HG02610 (cell line): ENCODE measurements around the gene KIF26B.

ENCODE experiments used
- ATAC-seq: cut with Tn5 transposase; IDR thresholded peaks from one replicate; pipeline ENCODE4 v1.9.1; 2021; ENCODE audit warnings: mild to moderate bottlenecking, moderate library complexity; ENCODE audit not compliant: unreplicated experiment

Gene KIF26B

DNA sequence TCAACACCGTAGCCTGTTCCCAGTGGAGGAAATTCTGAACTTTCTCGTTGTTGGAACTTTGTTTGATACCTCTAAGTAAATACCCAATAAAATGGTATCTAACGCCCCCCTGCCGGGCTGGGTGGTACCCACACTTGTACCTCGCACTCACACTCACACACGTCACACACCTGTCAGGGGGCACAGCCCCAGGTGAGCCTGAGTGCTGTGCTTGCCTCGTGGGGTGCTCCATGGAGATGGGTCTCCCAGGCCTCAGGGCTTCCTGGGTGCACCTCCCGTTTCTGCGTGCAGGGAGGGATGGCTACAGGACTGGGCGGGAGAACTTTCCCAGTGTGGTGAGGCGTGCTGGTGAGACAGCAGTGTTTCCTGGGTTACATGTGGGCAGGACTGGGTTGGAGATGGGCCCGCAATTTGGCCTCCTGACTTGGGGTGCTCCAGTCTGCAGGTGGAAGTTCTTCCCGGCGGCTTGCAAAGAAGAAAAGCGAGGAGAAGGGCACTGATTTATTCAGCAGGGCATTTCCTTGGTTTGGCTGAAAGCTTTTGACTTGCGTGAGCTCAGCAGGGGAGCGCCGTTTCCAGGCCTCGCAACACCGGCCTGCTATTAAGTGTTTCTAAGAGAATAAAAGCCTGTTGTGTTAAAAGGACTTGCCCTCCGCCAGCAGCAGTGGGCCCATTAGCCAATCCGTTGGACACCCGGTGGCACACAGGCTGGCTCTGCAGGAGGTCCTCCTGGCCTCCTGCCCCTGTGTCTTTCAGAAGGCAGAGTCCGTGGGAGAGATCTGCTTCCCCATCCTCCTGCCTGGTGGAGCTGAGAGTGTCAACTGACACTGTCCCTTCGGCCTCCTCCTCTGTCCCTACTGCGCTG lies 79.7 kb downstream of the KIF26B start:
- no peak for ATAC-seq

DNA sequence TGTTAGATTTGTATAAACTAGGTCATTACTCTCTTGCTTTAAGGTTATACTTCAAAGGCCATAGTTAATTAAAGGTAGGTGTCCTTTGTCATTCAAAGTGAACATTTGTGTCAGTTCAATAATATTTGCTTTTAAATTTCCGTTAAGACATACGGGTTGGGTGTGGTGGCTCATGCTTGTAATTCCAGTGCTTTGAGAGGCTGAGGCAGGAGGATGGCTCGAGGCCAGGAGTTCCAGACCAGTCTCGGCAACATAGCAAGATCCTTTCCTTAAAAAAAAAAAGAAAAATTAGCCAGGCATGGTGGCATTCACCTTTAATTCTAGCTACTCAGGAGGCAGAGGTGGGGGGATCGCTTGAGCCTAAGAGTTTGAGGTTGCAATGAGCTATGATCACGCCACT lies 80.4 kb downstream of the KIF26B start:
- ATAC-seq, result no peak

DNA sequence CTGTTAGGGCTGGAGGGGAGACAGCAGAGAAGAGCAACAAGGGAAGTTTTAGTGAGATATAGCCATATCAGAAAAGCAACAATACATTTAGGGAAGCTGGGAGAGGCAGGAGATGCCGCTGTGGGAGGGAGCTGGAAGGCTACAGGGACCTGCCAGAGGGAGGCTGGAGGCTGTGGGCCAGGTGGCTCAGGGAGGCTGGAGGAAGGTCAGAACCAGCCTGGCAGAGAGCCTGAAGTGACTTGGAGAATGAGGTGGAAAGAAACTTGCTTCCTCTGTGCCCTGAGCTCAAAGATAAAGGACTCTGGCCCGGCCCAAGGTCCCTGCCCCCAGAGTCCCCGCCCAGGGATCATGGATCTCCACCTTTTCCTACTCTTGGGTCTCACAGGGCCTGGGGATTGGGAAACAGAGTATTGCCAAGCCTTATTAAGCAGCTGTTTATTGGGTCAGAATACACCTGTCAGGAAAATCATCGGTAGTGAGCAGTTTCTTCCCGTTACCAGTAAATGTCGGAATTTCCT lies 85.9 kb downstream of the KIF26B start:
- ATAC-seq, result no peak

DNA sequence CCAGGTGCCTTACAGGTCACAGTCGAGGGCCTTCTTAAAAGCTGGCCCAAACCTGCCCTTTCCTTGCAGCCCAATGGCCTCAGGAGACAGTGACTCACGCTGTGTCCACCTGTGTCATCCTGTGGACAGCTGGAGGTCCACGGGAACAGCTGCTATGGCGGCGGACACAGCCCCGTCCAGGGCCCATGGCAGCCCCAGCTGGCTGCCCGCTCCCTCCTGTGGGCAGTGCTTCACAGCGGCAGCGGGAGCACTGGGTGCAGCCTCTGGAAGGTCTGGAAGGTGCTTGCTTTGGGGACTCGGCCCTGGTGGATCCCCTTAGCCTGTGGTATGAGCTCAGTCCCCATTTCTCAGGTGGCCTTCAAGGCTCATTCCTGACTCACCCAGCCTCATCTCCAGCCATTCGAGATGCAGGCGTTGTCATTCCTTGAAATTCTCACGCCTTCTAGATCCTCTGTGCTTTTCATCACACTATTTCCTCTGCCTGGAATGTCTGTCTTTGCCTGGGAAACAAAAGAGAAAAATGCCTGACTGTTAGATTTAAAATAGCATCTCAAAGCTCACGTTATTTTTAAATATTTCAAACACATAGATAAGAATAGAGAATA lies 86.8 kb downstream of the KIF26B start:
- ATAC-seq, result no peak

DNA sequence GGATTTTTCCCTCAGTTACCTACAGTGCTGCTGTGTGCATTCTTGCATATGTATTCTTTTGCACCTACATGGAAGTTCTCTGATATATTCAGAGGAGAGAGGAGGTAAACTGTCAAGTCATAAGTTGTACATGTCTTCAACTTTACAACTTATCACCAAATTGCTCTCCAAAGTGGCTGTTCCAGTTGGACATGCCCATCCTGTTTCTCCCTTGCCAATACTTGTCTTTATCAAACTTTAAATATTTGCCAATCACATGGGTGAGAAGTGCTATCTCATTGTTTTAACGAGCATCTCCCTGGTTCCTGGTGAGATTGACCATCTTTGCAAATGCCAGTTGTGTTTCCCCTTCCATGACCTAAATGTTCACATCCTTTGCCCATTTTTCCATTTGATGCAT lies 88.2 kb downstream of the KIF26B start:
- no peak for ATAC-seq

DNA sequence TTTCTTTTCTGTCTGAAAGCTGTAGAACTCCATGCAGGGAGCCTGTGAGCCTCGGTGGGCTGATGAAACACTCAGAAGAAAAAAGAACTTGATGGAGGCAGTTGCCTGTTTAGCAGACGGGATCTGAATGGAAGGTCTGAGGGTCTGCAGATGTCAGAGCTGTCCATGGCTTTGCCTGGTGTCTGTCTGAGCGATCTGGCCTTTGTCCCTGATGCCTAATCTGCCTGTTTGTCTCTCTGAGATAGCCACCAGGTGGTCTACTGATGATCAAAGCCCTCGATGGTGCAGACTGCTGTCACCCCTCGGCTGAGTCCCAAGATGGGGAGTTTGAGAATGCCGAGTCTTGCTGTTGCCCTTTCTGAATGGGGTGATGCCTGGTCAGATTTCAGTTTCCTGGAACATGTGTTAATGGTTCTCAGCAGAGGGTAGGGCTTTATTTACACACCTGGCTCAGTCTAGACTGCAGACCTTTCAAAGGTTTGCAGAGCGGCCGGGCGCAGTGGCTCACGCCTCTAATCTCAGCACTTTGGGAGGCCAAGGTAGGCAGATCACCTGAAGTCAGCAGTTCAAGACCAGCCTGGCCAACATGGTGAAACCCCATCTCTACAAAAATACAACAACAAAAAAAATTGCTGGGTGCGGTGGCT lies 90.4 kb downstream of the KIF26B start:
- no peak for ATAC-seq

DNA sequence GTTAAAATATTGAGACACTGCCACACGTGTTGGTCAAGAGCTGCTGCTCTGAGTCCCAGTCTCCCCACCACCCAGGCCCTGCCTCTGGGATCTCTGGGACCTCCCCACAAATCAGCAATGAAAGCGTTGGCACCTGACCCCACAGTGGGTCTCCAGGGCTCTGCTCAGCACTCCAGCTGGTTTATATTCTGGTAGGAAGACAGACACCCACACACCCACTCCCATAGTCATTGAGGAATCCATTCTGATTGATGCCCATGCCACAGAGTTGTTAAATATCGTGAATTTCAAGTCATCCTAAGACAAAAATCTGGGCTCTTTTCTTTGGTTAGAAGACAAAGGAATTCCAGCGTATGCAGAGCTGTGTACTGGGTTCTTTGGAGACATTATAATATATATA lies 91.6 kb downstream of the KIF26B start:
- ATAC-seq, result no peak

DNA sequence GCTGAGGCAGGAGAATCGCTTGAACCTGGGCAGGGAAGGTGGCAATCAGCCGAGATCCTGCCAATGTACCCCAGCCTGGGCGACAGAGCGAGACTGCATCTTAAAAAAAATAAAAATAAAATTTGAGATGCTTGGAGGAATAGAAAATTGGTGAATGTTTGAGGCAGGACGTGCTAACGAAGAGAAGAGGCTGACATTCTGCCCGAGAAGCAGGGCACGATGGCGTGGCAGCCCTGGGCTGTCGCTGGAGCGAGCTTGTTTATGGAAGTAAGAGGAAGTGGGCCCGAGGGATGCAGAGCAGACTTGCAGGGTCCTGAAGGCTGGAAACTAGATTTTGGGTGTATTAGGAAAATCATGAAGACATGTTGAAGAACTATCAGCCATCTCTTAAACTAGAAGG lies 92.6 kb downstream of the KIF26B start:
- ATAC-seq, result no peak

DNA sequence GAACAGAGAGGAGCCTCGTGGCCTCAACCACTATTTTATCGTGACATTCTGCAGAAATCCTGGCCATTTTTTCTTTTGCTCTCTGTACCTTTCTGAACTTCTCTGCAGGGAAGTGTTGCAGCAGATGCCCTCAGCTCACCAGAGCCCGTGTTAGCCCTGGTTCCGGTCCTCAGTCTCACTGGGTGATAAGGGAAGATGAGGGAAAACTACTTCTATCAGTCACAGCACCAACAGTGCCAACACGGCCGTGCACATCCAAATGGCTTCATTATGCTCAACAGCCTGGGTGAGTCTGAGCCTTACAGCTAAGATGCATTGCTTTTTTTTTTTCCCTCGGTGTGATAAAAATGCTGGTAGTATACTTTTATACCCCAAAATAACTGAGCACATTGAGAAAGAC lies 93.0 kb downstream of the KIF26B start:
- no peak for ATAC-seq

DNA sequence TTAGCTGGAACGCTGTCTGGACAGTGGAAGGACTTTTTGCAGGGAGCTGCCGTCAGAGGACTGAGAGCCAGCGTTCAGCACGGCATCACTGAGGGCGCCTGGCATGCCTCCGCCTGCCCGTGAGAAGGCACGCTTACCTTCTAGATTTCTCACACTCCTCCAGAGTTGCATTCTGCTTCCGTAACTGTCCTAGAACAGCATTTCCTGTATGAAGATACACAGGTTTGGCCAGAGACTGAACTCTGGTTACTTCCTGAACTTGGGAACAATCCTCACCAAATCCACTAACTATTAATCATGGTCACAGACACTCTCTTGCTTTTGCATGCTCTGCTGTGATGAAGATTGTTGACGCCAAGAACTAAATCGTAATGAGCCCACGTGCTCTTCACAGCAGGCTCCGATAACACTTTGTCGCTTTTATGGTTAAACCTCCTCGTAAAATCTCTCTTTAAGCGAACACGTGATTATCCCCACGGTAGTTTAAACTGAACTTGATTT lies 93.5 kb downstream of the KIF26B start:
- ATAC-seq, result no peak

DNA sequence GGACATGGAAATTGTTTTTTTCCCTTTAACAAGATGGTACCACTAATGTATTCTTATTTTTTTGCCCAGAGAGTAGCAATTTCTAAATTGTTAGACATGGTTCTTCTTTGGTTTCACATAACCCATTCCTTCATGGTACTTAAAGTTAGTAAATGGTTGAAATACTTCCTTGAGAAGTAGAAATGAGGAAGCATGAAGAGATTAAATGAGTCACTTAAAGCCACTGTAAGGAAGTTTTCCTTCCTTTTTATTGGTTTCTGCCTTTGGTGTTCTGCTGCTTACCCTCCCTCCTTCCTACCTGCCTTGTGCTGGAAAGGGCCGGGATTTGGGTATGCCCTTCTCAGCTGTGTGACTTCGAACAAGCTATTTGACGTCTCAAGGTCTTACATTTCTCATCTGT lies 101.0 kb downstream of the KIF26B start:
- no peak for ATAC-seq

DNA sequence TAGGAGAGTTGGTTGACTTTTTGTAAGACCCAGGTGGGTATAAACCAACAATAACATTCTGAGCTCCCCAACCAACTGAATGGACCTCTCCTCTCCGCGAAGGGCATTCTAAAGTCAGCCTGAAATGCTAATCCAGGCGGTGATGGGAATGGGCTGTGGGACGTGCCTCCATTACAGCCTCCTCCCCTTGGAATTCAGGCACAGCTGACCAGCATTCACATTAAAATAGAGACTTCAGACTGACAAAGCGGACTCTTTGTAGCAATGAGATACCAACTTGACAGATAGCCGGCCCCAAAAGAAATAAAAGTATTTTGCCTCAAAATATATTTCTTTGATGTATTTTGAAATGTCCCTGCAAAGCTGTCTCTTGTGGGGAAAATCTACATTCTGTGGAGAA lies 101.7 kb downstream of the KIF26B start:
- no peak for ATAC-seq

DNA sequence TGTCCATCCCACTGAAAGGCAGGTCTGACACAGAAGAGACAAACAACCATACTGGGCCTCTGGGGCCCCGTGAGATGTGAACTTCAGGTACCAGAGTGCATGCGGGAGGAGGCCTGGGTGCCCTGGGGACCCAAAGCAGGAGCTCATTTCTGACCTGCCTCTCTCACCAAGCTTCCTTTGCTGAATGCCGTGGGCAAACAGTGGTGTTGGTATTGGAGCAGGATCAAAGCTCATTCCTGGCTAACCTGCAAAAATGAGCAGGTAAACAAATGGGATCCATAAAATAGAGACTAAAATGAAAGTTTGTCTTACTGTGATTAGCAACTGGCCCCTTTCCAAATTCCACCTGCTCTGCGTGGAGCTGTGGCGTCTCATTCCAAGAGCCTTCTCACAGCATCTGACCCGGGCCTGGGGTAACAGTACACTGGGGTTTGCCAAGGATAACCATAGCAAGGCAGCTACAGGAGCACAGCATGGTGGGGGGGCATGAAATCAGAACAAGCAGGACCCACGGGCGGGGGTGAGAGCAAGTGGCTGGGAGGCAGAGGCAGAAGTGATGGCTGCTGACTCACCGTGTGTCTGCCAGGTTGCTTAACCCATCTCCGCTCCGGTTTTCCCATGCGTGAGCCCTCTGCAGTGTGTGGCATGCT lies 103.6 kb downstream of the KIF26B start:
- ATAC-seq, result no peak

DNA sequence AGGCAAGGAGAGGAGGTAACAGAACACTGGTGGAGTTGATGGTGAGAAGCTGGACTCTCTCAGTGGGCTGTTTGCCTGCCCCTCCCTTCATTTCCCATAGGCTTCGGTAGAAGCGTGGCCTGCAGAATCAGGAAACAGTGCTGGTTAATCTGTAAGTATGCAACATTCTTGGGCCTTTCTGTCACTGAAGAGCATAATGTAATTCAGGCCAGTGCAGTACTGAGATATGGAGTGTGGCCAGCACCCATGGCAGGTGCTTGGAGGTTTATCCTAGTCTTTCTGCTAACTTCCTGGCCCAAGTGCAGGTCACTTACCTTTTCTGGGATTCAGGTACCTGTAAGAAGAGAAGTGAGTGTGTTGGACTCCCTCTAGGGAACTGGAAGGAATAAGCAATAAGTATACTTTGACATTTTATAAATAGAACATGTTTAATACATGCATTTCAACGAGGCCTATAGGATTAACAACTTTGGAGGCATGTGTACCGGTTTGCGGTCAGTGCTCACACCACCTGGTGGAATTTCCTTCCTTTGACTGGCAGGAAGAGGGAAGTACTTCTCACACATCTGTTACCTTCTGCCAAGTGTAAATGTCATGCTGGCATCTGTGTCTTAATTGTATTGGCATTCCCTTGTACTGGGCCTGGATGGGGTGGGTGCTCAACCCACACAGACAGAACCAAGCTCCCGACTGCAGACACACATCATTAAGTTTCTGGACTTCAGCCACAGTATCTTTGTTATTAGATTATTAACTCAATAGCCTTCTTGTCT lies 105.5 kb downstream of the KIF26B start:
- no peak for ATAC-seq

DNA sequence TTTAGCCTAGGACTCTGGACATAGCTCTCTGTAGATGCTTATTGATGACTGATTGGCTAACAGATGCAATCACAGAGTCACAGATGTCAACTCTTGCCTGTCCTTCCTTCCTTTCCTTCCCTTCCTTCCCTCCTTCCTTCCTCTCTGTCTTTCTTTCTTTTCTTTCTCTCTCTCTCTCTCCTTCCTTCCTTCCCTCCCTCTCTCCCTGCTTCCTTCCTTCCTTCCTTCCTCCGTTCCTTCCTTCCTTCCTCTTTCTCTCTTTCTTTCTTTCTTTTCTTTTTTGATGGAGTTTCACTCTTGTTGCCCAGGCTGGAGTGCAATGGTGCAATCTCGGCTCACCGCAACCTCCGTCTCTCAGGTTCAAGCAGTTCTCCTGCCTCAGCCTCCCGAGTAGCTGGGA lies 106.1 kb downstream of the KIF26B start:
- ATAC-seq, result no peak

DNA sequence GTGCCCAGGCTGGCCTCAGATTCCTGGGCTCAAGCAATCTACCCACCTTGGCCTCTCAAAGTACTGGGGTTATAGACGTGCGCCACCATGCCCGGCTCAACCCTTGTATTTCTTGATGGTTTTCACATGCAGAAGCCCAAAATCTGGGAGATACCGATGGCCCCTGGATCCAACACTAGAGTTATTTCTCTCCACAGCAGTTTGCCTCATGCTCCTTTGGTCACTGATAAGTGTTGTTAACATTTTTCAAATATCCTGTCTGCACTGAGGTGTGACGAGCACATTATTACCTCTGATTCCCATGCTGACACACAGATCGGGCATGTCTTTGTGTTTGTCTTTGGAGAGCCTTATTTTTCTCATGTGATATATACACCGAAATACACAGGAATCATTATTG lies 107.0 kb downstream of the KIF26B start:
- no peak for ATAC-seq

DNA sequence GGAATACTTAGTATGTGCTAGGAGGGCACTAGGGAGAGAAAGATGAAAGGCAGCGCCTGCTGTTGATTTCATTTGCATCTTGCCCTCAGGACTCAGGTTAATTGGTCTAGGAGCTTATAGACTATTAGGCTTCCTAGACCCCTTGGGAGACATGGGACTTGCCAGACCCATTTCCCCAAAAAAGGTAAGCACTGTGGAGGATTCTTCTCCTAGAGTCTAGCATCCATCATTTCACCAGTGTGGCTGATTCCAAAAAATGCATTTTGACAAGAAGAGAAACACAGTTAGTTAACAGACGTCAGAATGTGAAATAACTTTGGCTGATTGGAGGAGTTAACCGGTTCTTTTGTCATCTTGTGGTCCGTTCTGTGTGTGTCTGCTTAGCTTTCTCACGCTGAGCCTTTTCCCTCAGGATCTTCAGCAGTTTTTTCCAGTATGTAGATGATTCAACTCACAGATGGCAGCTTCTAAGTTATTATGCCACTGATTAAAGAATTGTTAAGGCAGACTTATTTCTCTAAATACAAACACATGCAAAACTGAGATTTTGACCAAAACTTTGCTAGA lies 108.8 kb downstream of the KIF26B start:
- no peak for ATAC-seq

DNA sequence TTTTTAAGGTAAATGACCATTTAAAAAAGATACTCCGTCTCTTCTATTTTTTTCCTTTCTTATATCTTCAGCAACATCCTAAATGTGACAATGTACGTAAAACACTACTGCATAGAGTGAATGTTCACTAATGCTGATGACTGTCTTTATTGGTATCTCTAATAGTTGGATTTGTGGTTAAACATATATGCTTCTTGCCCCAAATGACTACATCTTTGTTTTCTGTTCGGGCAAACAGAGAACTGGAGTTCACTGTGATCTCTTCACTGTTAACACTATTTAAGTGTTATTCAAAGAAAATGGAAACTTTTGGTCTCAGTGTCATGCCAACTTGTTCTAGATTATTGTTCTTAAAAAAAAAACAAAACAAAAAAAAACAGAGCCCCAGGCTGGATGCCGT lies 109.4 kb downstream of the KIF26B start:
- ATAC-seq, result no peak

DNA sequence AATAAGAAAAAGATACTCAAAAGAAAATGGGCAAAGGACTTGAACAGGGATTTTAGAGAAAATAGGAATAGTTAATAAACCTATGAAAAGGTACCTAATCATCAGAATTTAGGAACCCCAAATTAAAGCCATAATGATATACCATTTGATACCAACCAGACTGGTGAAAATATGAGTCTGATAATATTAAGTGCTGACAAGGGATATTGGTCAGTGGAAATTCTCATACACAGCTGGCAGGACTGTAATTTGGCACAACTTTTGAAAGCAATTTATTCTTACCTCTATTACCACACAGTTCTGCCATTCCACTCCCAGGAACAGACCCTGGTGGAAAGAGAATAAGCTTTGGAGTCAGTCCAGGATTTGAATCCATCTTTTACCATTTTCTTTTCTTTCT lies 111.3 kb downstream of the KIF26B start:
- no peak for ATAC-seq

DNA sequence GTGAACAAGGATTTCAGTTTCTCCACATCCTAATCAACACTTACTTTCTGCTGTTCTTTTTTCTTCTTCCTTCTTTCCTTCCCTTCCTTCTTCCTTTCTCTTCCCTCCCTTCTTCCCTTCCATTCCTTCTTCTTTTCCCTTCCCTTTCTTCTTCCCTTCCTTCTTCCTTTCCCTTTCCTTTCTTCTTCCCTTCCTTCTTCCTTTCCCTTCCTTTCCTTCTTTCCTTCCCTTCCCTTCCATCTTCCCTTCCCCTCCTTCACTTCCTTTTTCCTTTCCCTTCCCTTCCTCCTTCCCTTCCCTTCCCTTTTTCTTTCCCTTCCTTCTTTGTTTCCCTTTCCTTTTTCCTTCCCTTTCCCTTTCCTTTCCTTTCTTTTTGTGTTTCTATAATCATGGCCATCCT lies 115.3 kb downstream of the KIF26B start:
- ATAC-seq, result no peak
